Activated CD4-positive, alpha-beta memory T cell treated with anti-CD3 and anti-CD28 coated beads for 36 hours (primary cell): Measurements from ENCODE around the gene RALA. TPM values are rescaled to one million over a fixed set of nuclear protein-coding genes. Genes with fewer than 3 reads are reported as not detected.

Experiments
- CTCF ChIA-PET: fragments of 350-600 bp; sonication (Branson Sonifier 250); formaldehyde crosslinking; loops from one replicate; lab custom pipeline; 2021; ENCODE audit warnings: antibody characterized with exemption, inconsistent platforms; lab: Charles Lee
- POLR2A ChIA-PET: fragments of 350-600 bp; sonication (Branson Sonifier 250); formaldehyde crosslinking; loops from one replicate; lab custom pipeline; 2021; ENCODE audit warnings: antibody characterized with exemption; lab: Charles Lee
- DNase-seq: peaks from one replicate; pipeline ENCODE4 v3.0.0-alpha.2; 2020
- H3K27ac Mint-ChIP-seq: one replicate; pipeline ENCODE4 v1.8.0; 2021; ENCODE audit warnings: mixed read lengths
- H3K27me3 Mint-ChIP-seq: one replicate; pipeline ENCODE4 v1.8.0; 2021; ENCODE audit warnings: mixed read lengths
- H3K36me3 Mint-ChIP-seq: one replicate; pipeline ENCODE4 v1.8.0; 2021; ENCODE audit warnings: mixed read lengths
- H3K4me1 Mint-ChIP-seq: one replicate; pipeline ENCODE4 v1.8.0; 2021; ENCODE audit warnings: low read depth, mixed read lengths
- H3K4me3 Mint-ChIP-seq: one replicate; pipeline ENCODE4 v1.8.0; 2021; ENCODE audit warnings: mild to moderate bottlenecking, mixed read lengths
- H3K9me3 Mint-ChIP-seq: one replicate; pipeline ENCODE4 v1.8.0; 2021; ENCODE audit warnings: mixed read lengths
- intact Hi-C: fragments of 100-400 bp; cut with micrococcal nuclease; formaldehyde crosslinking; loops from one replicate; pipeline ENCODE4 v1.15.1; 2023
- total RNA-seq, 2 experiments: library from RNA; stranded (reverse); gene quantifications; one replicate each; pipeline ENCODE4 v1.2.3, GENCODE V29; 2021

Gene RALA, protein sequence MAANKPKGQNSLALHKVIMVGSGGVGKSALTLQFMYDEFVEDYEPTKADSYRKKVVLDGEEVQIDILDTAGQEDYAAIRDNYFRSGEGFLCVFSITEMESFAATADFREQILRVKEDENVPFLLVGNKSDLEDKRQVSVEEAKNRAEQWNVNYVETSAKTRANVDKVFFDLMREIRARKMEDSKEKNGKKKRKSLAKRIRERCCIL
- total RNA-seq: 10 to 100 TPM; 27.1 to 31.4 TPM

DNA sequence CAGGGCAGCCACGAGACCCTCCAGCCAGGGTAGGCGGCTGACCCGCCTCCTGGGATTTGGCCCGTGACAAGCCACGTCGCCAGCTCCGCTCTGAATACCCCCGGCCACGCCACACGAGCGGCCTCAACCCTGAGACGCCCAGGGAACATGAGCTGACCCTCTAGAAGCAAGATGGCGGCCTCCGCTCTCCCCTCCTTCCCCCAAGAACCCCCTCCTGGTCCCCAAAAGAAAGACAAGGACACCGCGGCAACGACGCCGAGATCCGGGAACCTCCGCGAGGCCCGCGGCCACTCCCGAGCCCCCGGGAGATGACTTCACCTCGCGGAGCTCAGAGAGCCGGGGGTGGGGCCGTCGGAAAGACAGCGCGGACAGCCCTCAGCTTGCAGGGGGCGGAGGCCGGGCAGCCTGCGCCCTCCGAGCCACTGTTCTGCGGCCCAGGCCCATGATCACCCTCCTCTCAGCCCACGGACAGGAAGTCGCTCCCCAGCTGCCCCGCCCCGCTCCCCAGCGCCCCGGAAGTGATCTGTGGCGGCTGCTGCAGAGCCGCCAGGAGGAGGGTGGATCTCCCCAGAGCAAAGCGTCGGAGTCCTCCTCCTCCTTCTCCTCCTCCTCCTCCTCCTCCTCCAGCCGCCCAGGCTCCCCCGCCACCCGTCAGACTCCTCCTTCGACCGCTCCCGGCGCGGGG, at the start of gene RALA:
TSS of gene RALA (plus strand) at position 526 of the 685 bp plus-strand sequence. CDS start 63,096 bp downstream, outside the sequence.
- peak; percentile 94 for DNase-seq

GRCh38 chr7:39574673-39575349, 48.6 kb upstream of the RALA start:
- intact Hi-C loops: no loop called here
- H3K4me1 Mint-ChIP-seq: peaks cover 2% of the 10 kb centered on the region
- ChIA-PET POLR2A (interaction anchor here (0.6 to 1.3 kb wide), 2 partner anchors 8 to 166 kb away, joined by 3 read pairs; no protein-coding TSS in a partner anchor), CTCF (interaction anchor here (11.4 kb wide), 1 partner anchor 168 kb away, joined by 520 read pairs; no protein-coding TSS in a partner anchor)
- H3K36me3 Mint-ChIP-seq: peaks cover 11% of the 10 kb centered on the region
- H3K4me3 Mint-ChIP-seq: no peak overlapping the region
- no peak overlapping the region for H3K27ac Mint-ChIP-seq
- no peaks in the 10 kb centered on the region for H3K9me3 Mint-ChIP-seq
- no peaks in the 10 kb centered on the region for H3K27me3 Mint-ChIP-seq
- DNase-seq: no peak

More for the DNA sequence above, at the start of gene RALA:
- intact Hi-C loops: loop anchor here (1.0 to 5.0 kb wide), 6 partner anchors 14 to 509 kb away; partner anchors contain the start of genes MPLKIP and YAE1
- CTCF ChIA-PET: interaction anchor here (0.6 to 5.5 kb wide), 7 partner anchors 13 to 510 kb away, joined by 3 to 53 read pairs (median 6); no protein-coding TSS in a partner anchor
- H3K27me3 Mint-ChIP-seq: no peaks in the 10 kb centered on the region
- peaks cover 2% of the 10 kb centered on the region for H3K36me3 Mint-ChIP-seq
- no peaks in the 10 kb centered on the region for H3K9me3 Mint-ChIP-seq
- peak within 1 kb of the TSS; percentile 87 for H3K27ac Mint-ChIP-seq
- H3K4me3 Mint-ChIP-seq: peak within 1 kb of the TSS; percentile 90
- POLR2A ChIA-PET: interaction anchor here (0.7 to 3.7 kb wide), 11 partner anchors 9 to 512 kb away, joined by 3 to 20 read pairs (median 3); partner anchors contain the start of genes MPLKIP, SUGCT and YAE1
- H3K4me1 Mint-ChIP-seq: peaks cover 45% of the 10 kb centered on the region

DNA sequence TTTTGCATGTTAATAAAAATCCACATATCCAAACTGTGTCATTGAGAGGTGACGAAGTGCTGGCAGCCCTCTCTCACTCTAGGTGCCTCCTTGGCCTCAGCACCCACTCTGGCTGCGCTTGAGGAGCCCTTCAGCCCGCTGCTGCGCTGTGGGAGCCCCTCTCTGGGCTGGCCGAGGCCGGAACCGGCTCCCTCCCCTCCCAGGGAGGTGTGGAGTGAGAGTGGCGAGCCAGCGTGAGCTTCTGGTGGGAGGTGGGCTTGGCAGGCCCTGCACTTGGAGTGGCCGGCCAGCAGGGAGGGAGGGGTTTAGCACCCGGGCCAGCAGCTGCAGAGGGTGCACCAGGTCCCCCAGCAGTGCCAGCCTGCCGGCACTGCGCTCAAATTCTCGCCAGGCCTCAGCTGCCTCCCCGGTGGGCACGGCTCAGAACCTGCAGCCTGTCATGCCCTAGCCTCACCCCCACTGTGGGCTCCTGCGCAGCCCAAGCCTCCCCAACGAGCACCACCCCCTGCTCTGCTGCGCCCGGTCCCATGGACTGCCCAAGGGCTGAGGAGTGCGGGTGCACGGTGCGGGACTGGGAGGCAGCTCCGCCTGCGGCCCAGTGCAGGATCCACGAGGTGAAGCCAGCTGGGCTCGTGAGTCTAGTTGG, 46.0 kb upstream of the RALA start:
- no peak for DNase-seq
- no peak overlapping the region for H3K27ac Mint-ChIP-seq
- intact Hi-C loops: no loop called here
- POLR2A ChIA-PET: no interaction called here
- H3K4me1 Mint-ChIP-seq: peaks cover 8% of the 10 kb centered on the region
- no peak overlapping the region for H3K4me3 Mint-ChIP-seq
- CTCF ChIA-PET: interaction anchor here (0.7 to 11.4 kb wide), 5 partner anchors 12 to 475 kb away, joined by 3 to 520 read pairs (median 27); no protein-coding TSS in a partner anchor
- peaks cover 3% of the 10 kb centered on the region for H3K36me3 Mint-ChIP-seq
- no peaks in the 10 kb centered on the region for H3K9me3 Mint-ChIP-seq
- H3K27me3 Mint-ChIP-seq: no peaks in the 10 kb centered on the region

DNA sequence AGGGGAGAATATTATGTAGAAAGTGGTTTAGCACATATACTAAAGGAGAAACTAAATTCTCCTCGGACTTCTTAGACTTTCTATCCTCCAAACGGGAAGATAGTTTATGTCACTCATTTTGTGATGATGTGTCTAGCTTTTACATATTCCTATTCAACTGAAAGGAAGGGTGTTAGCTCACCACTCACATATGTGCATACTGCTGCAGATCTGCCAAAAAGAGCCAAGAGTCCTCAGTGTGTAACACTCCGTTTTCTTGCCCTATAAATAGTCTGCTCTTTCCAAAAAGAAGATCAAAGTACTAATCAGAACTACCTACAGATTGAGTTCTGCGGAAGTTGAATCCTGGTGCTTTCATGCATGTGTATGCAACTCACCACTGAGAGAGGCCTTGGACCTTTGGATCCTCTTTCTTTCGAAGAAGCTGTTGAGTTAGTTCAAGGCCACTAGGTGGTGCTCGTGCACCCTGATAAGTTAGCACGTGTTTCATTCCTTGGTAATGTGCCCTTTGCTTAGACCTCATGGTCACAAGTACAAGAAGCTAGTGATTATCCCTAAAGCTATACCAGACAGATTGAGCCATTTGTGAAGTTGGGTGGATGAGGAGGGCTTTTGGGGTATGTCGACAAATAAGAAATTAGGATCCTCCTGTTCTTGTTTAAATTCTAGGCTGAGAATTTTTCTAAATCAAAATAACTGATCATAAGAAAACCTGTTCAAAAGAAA, 43.1 kb upstream of the RALA start:
- ChIA-PET CTCF (interaction anchor here (0.6 to 11.4 kb wide), 46 partner anchors 9 to 554 kb away, joined by 3 to 520 read pairs (median 4); partner anchors contain the start of genes MPLKIP, RALA, SUGCT and YAE1), POLR2A (interaction anchor here (0.6 to 2.3 kb wide), 6 partner anchors 9 to 555 kb away, joined by 3 to 7 read pairs (median 4); partner anchors contain the start of genes RALA and SUGCT)
- peaks cover 8% of the 10 kb centered on the region for H3K4me1 Mint-ChIP-seq
- H3K27me3 Mint-ChIP-seq: no peaks in the 10 kb centered on the region
- H3K4me3 Mint-ChIP-seq: no peak overlapping the region
- H3K27ac Mint-ChIP-seq: no peak overlapping the region
- intact Hi-C loops: loop anchor here (1.0 to 5.0 kb wide), 5 partner anchors 14 to 472 kb away; partner anchors contain the start of gene YAE1
- H3K36me3 Mint-ChIP-seq: peaks cover 1% of the 10 kb centered on the region
- peak; percentile 83 for DNase-seq
- no peaks in the 10 kb centered on the region for H3K9me3 Mint-ChIP-seq

DNA sequence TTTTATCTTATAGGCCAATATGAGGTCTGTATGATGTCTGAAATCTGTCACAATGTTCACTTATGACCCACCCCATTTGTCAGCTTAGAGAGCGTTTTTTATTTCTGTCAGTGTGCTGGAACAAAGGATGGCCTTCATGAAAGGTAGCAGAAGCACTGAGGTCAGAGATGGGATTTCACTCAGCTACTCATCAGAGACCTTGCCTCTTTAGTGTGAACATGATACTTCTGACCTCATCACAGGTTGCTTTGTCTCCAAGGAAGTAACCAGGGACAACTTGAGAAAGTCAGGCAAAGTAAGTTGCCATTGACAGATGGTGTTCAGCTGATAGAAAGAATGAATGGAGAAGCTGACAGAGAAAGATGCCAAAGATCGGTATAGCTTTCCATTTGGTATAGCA, 40.8 kb upstream of the RALA start:
- Mint-ChIP-seq H3K27ac (no peak overlapping the region), H3K27me3 (no peaks in the 10 kb centered on the region), H3K36me3 (no peaks in the 10 kb centered on the region), H3K4me1 (peaks cover 8% of the 10 kb centered on the region), H3K4me3 (no peak overlapping the region), H3K9me3 (no peaks in the 10 kb centered on the region)
- ChIA-PET CTCF (interaction anchor here (0.8 to 11.4 kb wide), 6 partner anchors 13 to 180 kb away, joined by 3 to 520 read pairs (median 4); partner anchors contain the start of gene RALA), POLR2A (no interaction called here)
- no peak for DNase-seq
- intact Hi-C loops: loop anchor here (5.0 kb wide), 1 partner anchor 470 kb away; no protein-coding TSS in a partner anchor

- Mint-ChIP-seq H3K36me3 (no peaks in the 10 kb centered on the region), H3K9me3 (no peaks in the 10 kb centered on the region), H3K4me1 (peaks cover 8% of the 10 kb centered on the region), H3K27ac (no peak overlapping the region), H3K4me3 (no peak overlapping the region), H3K27me3 (no peaks in the 10 kb centered on the region)
- intact Hi-C loops: loop anchor here (5.0 kb wide), 1 partner anchor 469 kb away; no protein-coding TSS in a partner anchor
- CTCF ChIA-PET: interaction anchor here (4.7 to 11.4 kb wide), 2 partner anchors 39 to 159 kb away, joined by 53 to 520 read pairs; partner anchors contain the start of gene RALA
- no peak for DNase-seq
- POLR2A ChIA-PET: no interaction called here
These were observed 39.8 kb upstream of the RALA start for GRCh38 chr7:39583539-39583938.

- no peak for DNase-seq
- Mint-ChIP-seq H3K4me3 (no peak overlapping the region), H3K9me3 (no peaks in the 10 kb centered on the region), H3K36me3 (peaks cover 2% of the 10 kb centered on the region), H3K4me1 (peaks cover 30% of the 10 kb centered on the region), H3K27me3 (no peaks in the 10 kb centered on the region), H3K27ac (no peak overlapping the region)
- intact Hi-C loops: no loop called here
- POLR2A ChIA-PET: no interaction called here
- CTCF ChIA-PET: interaction anchor here (1.0 kb wide), 1 partner anchor 144 kb away, joined by 3 read pairs; no protein-coding TSS in a partner anchor
These were observed 36.0 kb upstream of the RALA start for GRCh38 chr7:39587393-39587792.

DNA sequence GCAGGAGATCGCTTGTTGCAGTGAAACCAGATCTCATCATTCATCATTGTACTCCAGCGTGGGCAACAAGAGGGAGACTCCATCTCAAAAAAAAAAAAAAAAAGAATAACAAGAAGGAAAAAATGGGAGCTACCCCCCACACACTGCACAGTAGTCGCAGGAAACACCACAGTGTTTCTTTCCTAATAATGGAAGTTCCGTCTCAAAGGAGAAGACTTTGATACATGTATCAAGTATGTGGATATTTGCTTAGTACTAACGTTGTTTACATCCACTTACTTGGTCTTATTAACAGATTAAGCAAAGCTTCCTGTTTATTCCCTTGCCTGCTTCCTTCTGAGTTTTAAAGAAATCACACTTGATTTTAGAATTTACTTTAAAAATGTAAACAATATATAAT, 35.0 kb upstream of the RALA start:
- DNase-seq: no peak
- POLR2A ChIA-PET: interaction anchor here (2.2 kb wide), 1 partner anchor 35 kb away, joined by 7 read pairs; the partner anchor contains the start of gene RALA

GRCh38 chr7:39589323-39590111, 33.9 kb upstream of the RALA start:
- ChIA-PET CTCF (interaction anchor here (1.0 to 3.0 kb wide), 5 partner anchors 10 to 156 kb away, joined by 3 to 36 read pairs (median 4); no protein-coding TSS in a partner anchor), POLR2A (interaction anchor here (1.1 to 2.2 kb wide), 2 partner anchors 9 to 33 kb away, joined by 3 to 7 read pairs; partner anchors contain the start of gene RALA)
- H3K27ac Mint-ChIP-seq: peak overlapping the region; percentile 34
- peak overlapping the region; percentile 20 for H3K4me3 Mint-ChIP-seq
- H3K4me1 Mint-ChIP-seq: peaks cover 38% of the 10 kb centered on the region
- no peaks in the 10 kb centered on the region for H3K27me3 Mint-ChIP-seq
- no peaks in the 10 kb centered on the region for H3K9me3 Mint-ChIP-seq
- H3K36me3 Mint-ChIP-seq: peaks cover 2% of the 10 kb centered on the region
- peak; percentile 85 for DNase-seq
- intact Hi-C loops: loop anchor here (1.0 kb wide), 3 partner anchors 34 to 360 kb away; partner anchors contain the start of gene RALA

More for the DNA sequence above, 35.0 kb upstream of the RALA start:
- Mint-ChIP-seq H3K36me3 (peaks cover 2% of the 10 kb centered on the region), H3K27me3 (no peaks in the 10 kb centered on the region), H3K4me3 (no peak overlapping the region), H3K9me3 (no peaks in the 10 kb centered on the region), H3K27ac (no peak overlapping the region), H3K4me1 (peaks cover 34% of the 10 kb centered on the region)
- intact Hi-C loops: no loop called here
- CTCF ChIA-PET: interaction anchor here (1.0 to 3.0 kb wide), 3 partner anchors 9 to 154 kb away, joined by 3 to 36 read pairs (median 6); no protein-coding TSS in a partner anchor
